ENCODE results near the gene ARFRP1. TPM values are rescaled to one million over a fixed set of nuclear protein-coding genes. Genes with fewer than 3 reads are reported as not detected.

The ARFRP1 gene
- total and polyA plus RNA-seq, 7 donors: 26.8 to 70.2 (median 38.7) TPM

- H3K36me3 ChIP-seq: peaks cover 0 to 31% (median 8%) of the 10 kb centered on the region in 4 donors
- WGBS, 2 donors: 95 to 98% methylated on average over 13 of the region's 13 CpGs
Observed at GRCh38 chr20:63681609-63682142, 26.1 kb downstream of the ARFRP1 start.

GRCh38 chr20:63680857-63681608, 26.7 kb downstream of the ARFRP1 start:
- H3K27ac ChIP-seq: peak overlapping the region; percentile 80 to 90 (median 80)
- H3K4me1 ChIP-seq: peaks cover 0 to 26% (median 26%) of the 10 kb centered on the region in 4 donors
- H3K27me3 ChIP-seq: no peaks in the 10 kb centered on the region
- peaks cover 0 to 37% (median 8%) of the 10 kb centered on the region in 4 donors for H3K36me3 ChIP-seq
- intact Hi-C loops (cut with DNase I): no loop called here
- 90 to 93% methylated on average over 23 of the region's 23 CpGs for WGBS, 2 donors
- DNase-seq: no peak
- H3K9me3 ChIP-seq: no peaks in the 10 kb centered on the region
- no peak for TF ChIP-seq POLR2A (IDR thresholded peaks at IDR 0.05)
- H3K4me3 ChIP-seq: no peak overlapping the region

More at GRCh38 chr20:63681609-63682142, 26.1 kb downstream of the ARFRP1 start:
- peaks cover 0 to 33% (median 32%) of the 10 kb centered on the region in 4 donors for H3K4me1 ChIP-seq
- peak overlapping the region; percentile 80 to 90 (median 80) for H3K27ac ChIP-seq
- no peaks in the 10 kb centered on the region for H3K9me3 ChIP-seq
- intact Hi-C loops (cut with DNase I): no loop called here
- TF ChIP-seq POLR2A (IDR thresholded peaks at IDR 0.05) (no peak), EP300 (IDR thresholded peaks at IDR 0.05) (no peak), POLR2AphosphoS5 (IDR thresholded peaks at IDR 0.05) (no peak)
- no peak for DNase-seq
- no peak overlapping the region for H3K4me3 ChIP-seq
- no peaks in the 10 kb centered on the region for H3K27me3 ChIP-seq

- WGBS, 2 donors: 96% methylated on average over 13 of the region's 13 CpGs
- no peaks in the 10 kb centered on the region for H3K27me3 ChIP-seq
- no peak for DNase-seq
- H3K4me3 ChIP-seq: no peak overlapping the region
- H3K9me3 ChIP-seq: no peaks in the 10 kb centered on the region
- intact Hi-C loops (cut with DNase I): no loop called here
- TF ChIP-seq EP300 (IDR thresholded peaks at IDR 0.05) (no peak), POLR2A (IDR thresholded peaks at IDR 0.05) (no peak), POLR2AphosphoS5 (IDR thresholded peaks at IDR 0.05) (no peak), CTCF (IDR thresholded peaks at IDR 0.05) (no peak)
- H3K36me3 ChIP-seq: peaks cover 0 to 43% (median 8%) of the 10 kb centered on the region in 4 donors
- H3K4me1 ChIP-seq: peaks cover 0 to 22% (median 20%) of the 10 kb centered on the region in 4 donors
- H3K27ac ChIP-seq: no peak overlapping the region
Observed at GRCh38 chr20:63680427-63680826, 27.3 kb downstream of the ARFRP1 start.

GRCh38 chr20:63679799-63680305, 27.9 kb downstream of the ARFRP1 start:
- Histone ChIP-seq H3K4me1 (peaks cover 0 to 22% (median 18%) of the 10 kb centered on the region in 4 donors), H3K27me3 (no peaks in the 10 kb centered on the region), H3K4me3 (no peak overlapping the region), H3K36me3 (peaks cover 0 to 48% (median 8%) of the 10 kb centered on the region in 4 donors), H3K9me3 (no peaks in the 10 kb centered on the region), H3K27ac (no peak overlapping the region)
- TF ChIP-seq EP300 (IDR thresholded peaks at IDR 0.05) (no peak), POLR2A (IDR thresholded peaks at IDR 0.05) (no peak), CTCF (IDR thresholded peaks at IDR 0.05) (no peak), POLR2AphosphoS5 (IDR thresholded peaks at IDR 0.05) (no peak)
- 92 to 95% methylated on average over 19 of the region's 19 CpGs for WGBS, 2 donors
- intact Hi-C loops (cut with DNase I): no loop called here
- no peak for DNase-seq

GRCh38 chr20:63678667-63679465, 28.9 kb downstream of the ARFRP1 start:
- no peak for DNase-seq

More at GRCh38 chr20:63678667-63679465, 28.9 kb downstream of the ARFRP1 start:
- H3K4me1 ChIP-seq: peaks cover 0 to 22% (median 18%) of the 10 kb centered on the region in 4 donors
- H3K4me3 ChIP-seq: no peak overlapping the region
- 90 to 91% methylated on average over 38 of the region's 38 CpGs for WGBS, 2 donors
- H3K36me3 ChIP-seq: peaks cover 0 to 57% (median 12%) of the 10 kb centered on the region in 4 donors
- no peak overlapping the region for H3K27ac ChIP-seq
- TF ChIP-seq EP300 (IDR thresholded peaks at IDR 0.05) (no peak), POLR2AphosphoS5 (IDR thresholded peaks at IDR 0.05) (no peak), CTCF (IDR thresholded peaks at IDR 0.05) (no peak), POLR2A (IDR thresholded peaks at IDR 0.05) (no peak)
- intact Hi-C loops (cut with DNase I): no loop called here
- no peaks in the 10 kb centered on the region for H3K9me3 ChIP-seq
- no peaks in the 10 kb centered on the region for H3K27me3 ChIP-seq
